SU-DHL-6 (cell line): Measurements from ENCODE around the gene SLCO3A1.

ENCODE experiments used
- H2AFZ ChIP-seq: fragments of 200-600 bp; sonication (generic); 2 replicates; pipeline ENCODE4 v1.6.1; 2014; ENCODE audit warnings: low read depth, mild to moderate bottlenecking, moderate library complexity, mixed read lengths, antibody characterized with exemption, low read length; ENCODE audit not compliant: severe bottlenecking
- H3F3A ChIP-seq: fragments of 200-600 bp; shearing (Covaris generic); 2 replicates; pipeline ENCODE4 v1.6.0; 2016; ENCODE audit warnings: antibody characterized with exemption, mild to moderate bottlenecking; ENCODE audit not compliant: insufficient read depth
- H3K27ac ChIP-seq: fragments of 200-600 bp; sonication (generic); 2 replicates; pipeline ENCODE4 v1.5.1; 2016; ENCODE audit warnings: low read depth, mild to moderate bottlenecking, low read length, moderate library complexity, mixed read lengths
- H3K27me3 ChIP-seq: fragments of 200-600 bp; sonication (generic), shearing (Covaris generic); 2 replicates; pipeline ENCODE4 v1.6.0; 2014; ENCODE audit warnings: mild to moderate bottlenecking, low read length
- H3K36me3 ChIP-seq: fragments of 200-600 bp; sonication (generic); 2 replicates; pipeline ENCODE4 v1.6.1; 2014; ENCODE audit warnings: mild to moderate bottlenecking, low read length, mixed read lengths
- H3K4me2 ChIP-seq: fragments of 300-600, 200-600 bp; shearing (Covaris generic), sonication (generic); 2 replicates; pipeline ENCODE4 v1.6.0; 2014; ENCODE audit warnings: low read length, low read depth, mild to moderate bottlenecking; ENCODE audit not compliant: poor library complexity, severe bottlenecking
- H3K4me3 ChIP-seq: fragments of 200-600 bp; sonication (generic); 2 replicates; pipeline ENCODE4 v1.5.1; 2014; ENCODE audit warnings: antibody characterized with exemption, low read length, mild to moderate bottlenecking, mixed read lengths; ENCODE audit not compliant: insufficient read depth, poor library complexity, severe bottlenecking
- H3K79me2 ChIP-seq: fragments of 200-600 bp; sonication (generic); 2 replicates; pipeline ENCODE4 v1.6.1; 2014; ENCODE audit warnings: mild to moderate bottlenecking, low read length, moderate library complexity; ENCODE audit not compliant: insufficient read depth
- H3K9ac ChIP-seq: fragments of 200-600 bp; sonication (generic); 2 replicates; pipeline ENCODE4 v1.7.0; 2014; ENCODE audit warnings: mild to moderate bottlenecking, low read length
- H3K9me2 ChIP-seq: fragments of 200-600 bp; sonication (generic); replicated peaks from 2 replicates; pipeline ENCODE4 v1.6.1; 2014; ENCODE audit warnings: low read length; ENCODE audit not compliant: insufficient read depth
- H3K9me3 ChIP-seq: fragments of 200-600 bp; sonication (generic); 2 replicates; pipeline ENCODE4 v1.6.1; 2014; ENCODE audit warnings: low read length, mixed read lengths; ENCODE audit not compliant: insufficient read depth
- H4K20me1 ChIP-seq: fragments of 200-600 bp; sonication (generic); 2 replicates; pipeline ENCODE4 v1.6.1; 2014; ENCODE audit warnings: low read depth, mild to moderate bottlenecking, antibody characterized with exemption, low read length, moderate library complexity, mixed read lengths
- EZH2phosphoT487 ChIP-seq: fragments of 200-600 bp; sonication (generic), shearing (Covaris generic); conservative IDR thresholded peaks from 2 replicates; pipeline ENCODE4 v1.6.1; 2018; ENCODE audit warnings: mild to moderate bottlenecking, antibody characterized with exemption, low read length, moderate library complexity, mixed read lengths
- TF ChIP-seq, protein P1 (sequence below): fragments of 200-600 bp; sonication (generic); IDR thresholded peaks from one replicate; pipeline ENCODE4 v1.5.1; 2017; ENCODE audit warnings: antibody characterized with exemption, mild to moderate bottlenecking, low read length, moderate library complexity; ENCODE audit not compliant: insufficient read depth, poor library complexity, severe bottlenecking

The SLCO3A1 gene

DNA sequence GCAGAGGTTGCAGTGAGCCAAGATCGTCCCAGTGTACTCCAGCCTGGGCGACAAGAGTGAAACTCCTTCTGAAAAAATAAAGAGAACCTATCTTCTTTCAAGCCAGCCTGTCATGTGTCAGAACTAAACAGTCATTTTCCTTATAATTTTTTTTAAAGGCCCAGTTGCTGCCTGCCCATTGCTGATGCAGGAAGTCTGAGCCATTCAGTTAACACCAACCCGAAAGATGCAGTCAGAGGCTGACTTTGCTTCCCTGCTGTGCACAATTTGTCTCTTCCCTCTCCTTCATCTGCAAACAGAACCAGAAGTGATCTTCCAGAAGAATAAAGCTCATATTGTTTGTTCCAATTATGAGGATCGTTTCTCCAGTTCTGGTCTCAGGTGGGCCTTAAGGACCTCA, 220.6 kb downstream of the SLCO3A1 start:
- Histone ChIP-seq H3K36me3 (no peaks in the 10 kb centered on the region), H2AFZ (no peak overlapping the region), H3K9ac (no peak overlapping the region), H3K4me2 (no peak overlapping the region), H3F3A (no peaks in the 10 kb centered on the region), H3K27ac (no peak overlapping the region), H3K27me3 (no peaks in the 10 kb centered on the region), H3K9me3 (no peaks in the 10 kb centered on the region), H3K4me3 (no peak overlapping the region), H3K79me2 (no peaks in the 10 kb centered on the region), H3K9me2 (no peaks in the 10 kb centered on the region), H4K20me1 (no peaks in the 10 kb centered on the region)
- TF ChIP-seq, protein P1, sequence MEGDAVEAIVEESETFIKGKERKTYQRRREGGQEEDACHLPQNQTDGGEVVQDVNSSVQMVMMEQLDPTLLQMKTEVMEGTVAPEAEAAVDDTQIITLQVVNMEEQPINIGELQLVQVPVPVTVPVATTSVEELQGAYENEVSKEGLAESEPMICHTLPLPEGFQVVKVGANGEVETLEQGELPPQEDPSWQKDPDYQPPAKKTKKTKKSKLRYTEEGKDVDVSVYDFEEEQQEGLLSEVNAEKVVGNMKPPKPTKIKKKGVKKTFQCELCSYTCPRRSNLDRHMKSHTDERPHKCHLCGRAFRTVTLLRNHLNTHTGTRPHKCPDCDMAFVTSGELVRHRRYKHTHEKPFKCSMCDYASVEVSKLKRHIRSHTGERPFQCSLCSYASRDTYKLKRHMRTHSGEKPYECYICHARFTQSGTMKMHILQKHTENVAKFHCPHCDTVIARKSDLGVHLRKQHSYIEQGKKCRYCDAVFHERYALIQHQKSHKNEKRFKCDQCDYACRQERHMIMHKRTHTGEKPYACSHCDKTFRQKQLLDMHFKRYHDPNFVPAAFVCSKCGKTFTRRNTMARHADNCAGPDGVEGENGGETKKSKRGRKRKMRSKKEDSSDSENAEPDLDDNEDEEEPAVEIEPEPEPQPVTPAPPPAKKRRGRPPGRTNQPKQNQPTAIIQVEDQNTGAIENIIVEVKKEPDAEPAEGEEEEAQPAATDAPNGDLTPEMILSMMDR: no peak
- TF ChIP-seq EZH2phosphoT487: no peak

DNA sequence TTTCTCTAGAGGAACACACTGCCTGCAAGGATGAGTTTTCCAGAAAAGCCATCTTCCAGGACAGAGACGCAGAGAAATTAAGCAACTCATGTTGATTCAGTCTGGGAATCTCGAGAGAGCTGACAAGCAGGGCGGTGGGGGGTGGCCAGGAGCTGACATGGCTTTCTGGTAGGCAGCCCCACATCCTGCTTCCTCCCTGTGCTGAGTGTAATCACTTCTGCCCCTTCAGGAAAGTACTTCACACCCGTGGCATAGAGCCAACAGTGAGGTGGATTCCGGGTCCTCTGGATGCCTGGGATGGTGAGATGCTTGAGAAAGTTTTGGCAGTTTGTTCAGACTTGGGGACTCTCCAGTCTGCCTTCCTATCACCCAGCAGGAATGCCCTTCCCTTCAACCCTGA, 221.1 kb downstream of the SLCO3A1 start:
- no peaks in the 10 kb centered on the region for H4K20me1 ChIP-seq
- no peak overlapping the region for H3K4me3 ChIP-seq
- H2AFZ ChIP-seq: no peak overlapping the region
- H3K9ac ChIP-seq: no peak overlapping the region
- no peak overlapping the region for H3K27ac ChIP-seq
- H3K4me2 ChIP-seq: no peak overlapping the region
- TF ChIP-seq EZH2phosphoT487: no peak
- TF ChIP-seq, protein P1: no peak
- no peaks in the 10 kb centered on the region for H3K9me2 ChIP-seq
- H3K27me3 ChIP-seq: no peaks in the 10 kb centered on the region
- no peaks in the 10 kb centered on the region for H3K79me2 ChIP-seq
- no peaks in the 10 kb centered on the region for H3F3A ChIP-seq
- H3K9me3 ChIP-seq: no peaks in the 10 kb centered on the region
- H3K36me3 ChIP-seq: no peaks in the 10 kb centered on the region

DNA sequence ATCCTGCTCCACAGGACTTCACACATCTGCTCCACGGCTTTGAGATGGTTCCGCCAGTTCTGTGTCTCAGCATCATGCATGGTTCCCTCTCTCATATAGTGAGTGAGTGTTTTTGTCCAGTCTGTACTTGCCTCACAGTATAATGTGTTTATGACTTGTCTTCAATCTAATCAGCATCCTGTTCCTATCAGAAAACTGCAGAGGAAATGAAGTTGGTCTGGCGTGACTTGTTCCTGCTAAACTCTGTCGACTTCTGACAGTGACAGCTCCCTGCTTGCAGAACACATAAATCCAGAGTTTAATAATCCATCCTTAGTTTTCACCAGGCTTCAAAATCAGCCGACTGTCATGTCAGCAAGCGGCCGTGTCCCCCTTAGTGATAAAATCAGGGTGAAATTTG, 222.3 kb downstream of the SLCO3A1 start:
- Histone ChIP-seq H3K36me3 (no peaks in the 10 kb centered on the region), H3K27me3 (no peaks in the 10 kb centered on the region), H3F3A (no peaks in the 10 kb centered on the region), H3K27ac (no peak overlapping the region), H4K20me1 (no peaks in the 10 kb centered on the region), H3K9ac (no peak overlapping the region), H3K9me3 (no peaks in the 10 kb centered on the region), H3K9me2 (no peaks in the 10 kb centered on the region), H3K4me3 (no peak overlapping the region), H3K79me2 (no peaks in the 10 kb centered on the region), H2AFZ (no peak overlapping the region), H3K4me2 (no peak overlapping the region)
- no peak for TF ChIP-seq EZH2phosphoT487
- TF ChIP-seq, protein P1: no peak

DNA sequence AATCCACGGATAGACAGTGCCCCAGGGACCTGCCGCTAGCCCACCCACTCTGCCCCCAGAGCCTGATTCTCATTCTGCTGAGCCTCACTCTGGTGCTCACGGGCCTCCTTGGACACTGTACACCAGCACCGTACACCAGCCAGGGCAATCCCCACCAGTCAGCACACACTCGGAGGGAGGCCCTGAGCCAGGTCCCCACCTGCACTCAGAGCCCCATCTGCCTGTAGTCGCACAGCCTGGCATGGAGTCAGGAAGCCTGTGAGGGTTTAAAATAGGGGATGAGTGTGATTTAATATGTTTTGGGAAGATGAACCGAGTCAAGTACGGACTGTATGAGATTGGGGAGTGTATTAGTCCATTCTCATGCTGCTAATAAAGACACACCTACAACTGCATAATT, 223.0 kb downstream of the SLCO3A1 start:
- Histone ChIP-seq H2AFZ (no peak overlapping the region), H3K9me2 (no peaks in the 10 kb centered on the region), H3K36me3 (no peaks in the 10 kb centered on the region), H3K27ac (no peak overlapping the region), H4K20me1 (no peaks in the 10 kb centered on the region), H3K4me2 (no peak overlapping the region), H3K27me3 (no peaks in the 10 kb centered on the region), H3K4me3 (no peak overlapping the region), H3K79me2 (no peaks in the 10 kb centered on the region), H3K9me3 (no peaks in the 10 kb centered on the region), H3F3A (no peaks in the 10 kb centered on the region), H3K9ac (no peak overlapping the region)
- TF ChIP-seq, protein P1: no peak
- no peak for TF ChIP-seq EZH2phosphoT487
